AG08395 (cell line): ENCODE results near the gene BCL11A.

Experiments used
- DNase-seq: peaks from one replicate; pipeline ENCODE4 v3.0.0; 2012; ENCODE audit warnings: mixed read lengths, low spot score

Gene BCL11A

GRCh38 chr2:60526623-60527022, 26.8 kb downstream of the BCL11A start:
- DNase-seq = no peak

GRCh38 chr2:60525899-60526298, 27.6 kb downstream of the BCL11A start:
- DNase-seq = no peak

GRCh38 chr2:60524874-60525273, 28.6 kb downstream of the BCL11A start:
- DNase-seq = no peak

GRCh38 chr2:60523963-60524362, 29.5 kb downstream of the BCL11A start:
- DNase-seq = no peak

GRCh38 chr2:60522462-60522861, 31.0 kb downstream of the BCL11A start:
- no peak for DNase-seq

GRCh38 chr2:60521626-60522025, 31.8 kb downstream of the BCL11A start:
- DNase-seq = no peak

- DNase-seq = no peak
Measured at GRCh38 chr2:60520917-60521539, 32.4 kb downstream of the BCL11A start.

GRCh38 chr2:60520151-60520876, 33.1 kb downstream of the BCL11A start:
- DNase-seq = no peak

GRCh38 chr2:60519231-60519863, 34.1 kb downstream of the BCL11A start:
- DNase-seq = peak; percentile 41

- DNase-seq = no peak
Measured at GRCh38 chr2:60518567-60518966, 34.9 kb downstream of the BCL11A start.

- no peak for DNase-seq
Measured at GRCh38 chr2:60517446-60517845, 36.0 kb downstream of the BCL11A start.

GRCh38 chr2:60516826-60517225, 36.6 kb downstream of the BCL11A start:
- no peak for DNase-seq

GRCh38 chr2:60516383-60516811, 37.1 kb downstream of the BCL11A start:
- peak; percentile 77 for DNase-seq

- DNase-seq = peak; percentile 73
Measured at GRCh38 chr2:60515721-60516226, 37.7 kb downstream of the BCL11A start.

- no peak for DNase-seq
Measured at GRCh38 chr2:60513996-60514395, 39.5 kb downstream of the BCL11A start.

GRCh38 chr2:60513191-60513590, 40.3 kb downstream of the BCL11A start:
- no peak for DNase-seq

GRCh38 chr2:60512641-60513040, 40.8 kb downstream of the BCL11A start:
- DNase-seq = no peak

GRCh38 chr2:60512062-60512622, 41.3 kb downstream of the BCL11A start:
- no peak for DNase-seq

GRCh38 chr2:60510713-60511112, 42.7 kb downstream of the BCL11A start:
- DNase-seq = no peak

GRCh38 chr2:60509066-60509465, 44.4 kb downstream of the BCL11A start:
- DNase-seq = no peak

- no peak for DNase-seq
Measured at GRCh38 chr2:60508339-60508917, 45.0 kb downstream of the BCL11A start.

GRCh38 chr2:60507211-60507965, 46.1 kb downstream of the BCL11A start:
- no peak for DNase-seq
